ENCODE measurements around the gene UGT3A1.
"Not testable (repeated sequence)": the region's sequence is repeated elsewhere in the genome, so short reads cannot be mapped to it uniquely, and the experiment has no call there.

The UGT3A1 gene

DNA sequence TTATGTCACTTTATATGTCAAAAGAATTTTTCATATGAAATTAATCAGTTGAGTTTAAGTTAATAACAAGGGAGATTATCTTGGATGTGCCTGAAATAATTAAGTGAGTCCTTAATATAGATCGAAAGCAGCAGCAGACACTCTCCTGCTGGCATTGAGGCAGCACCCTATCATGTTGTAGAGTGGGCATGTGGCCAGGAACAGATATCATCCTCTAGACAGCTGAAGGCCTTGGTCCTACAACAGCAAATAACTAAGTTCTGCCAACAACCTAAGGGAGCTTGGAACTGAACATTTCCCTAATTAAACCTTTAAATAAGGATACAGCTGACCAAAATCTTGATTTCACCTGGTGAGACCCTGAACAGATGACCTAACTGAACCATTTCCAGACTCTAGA lies 25.8 kb upstream of the UGT3A1 start:
- H3K27ac Mint-ChIP-seq: no peak overlapping the region
- ATAC-seq (ENCODE audit: low read depth): no peak
- no peak for DNase-seq (ENCODE audit: low spot score in 2 of 2)
- no peaks in the 10 kb centered on the region for H3K27me3 Mint-ChIP-seq
- no peak overlapping the region for H3K4me3 Mint-ChIP-seq
- peaks cover 8% of the 10 kb centered on the region for H3K9me3 Mint-ChIP-seq
- H3K4me1 Mint-ChIP-seq: no peaks in the 10 kb centered on the region
- H3K36me3 Mint-ChIP-seq: no peaks in the 10 kb centered on the region

DNA sequence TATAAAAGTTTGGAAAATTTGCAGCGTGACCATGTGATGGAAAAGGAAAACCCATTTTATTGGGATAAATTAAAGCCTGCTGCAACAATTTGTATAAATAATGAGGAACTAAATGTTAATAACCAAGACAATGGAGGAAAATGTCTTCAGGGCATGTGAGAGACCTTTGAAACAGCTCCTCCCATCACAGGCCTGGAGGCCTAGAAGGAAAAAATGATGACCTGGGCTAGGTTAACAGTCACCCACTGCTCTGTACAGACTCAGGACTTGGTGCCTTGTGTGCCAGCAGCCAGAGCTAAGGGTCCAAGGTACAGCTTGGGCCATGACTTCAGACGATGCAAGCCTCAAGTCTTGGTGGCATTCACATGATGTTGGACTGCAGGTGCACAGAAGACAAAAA lies 22.0 kb upstream of the UGT3A1 start:
- no peaks in the 10 kb centered on the region for H3K36me3 Mint-ChIP-seq
- peaks cover 15% of the 10 kb centered on the region for H3K9me3 Mint-ChIP-seq
- no peak overlapping the region for H3K4me3 Mint-ChIP-seq
- no peak overlapping the region for H3K27ac Mint-ChIP-seq
- ATAC-seq (ENCODE audit: low read depth): no peak
- DNase-seq (ENCODE audit: low spot score in 2 of 2): no peak
- H3K4me1 Mint-ChIP-seq: no peaks in the 10 kb centered on the region
- H3K27me3 Mint-ChIP-seq: no peaks in the 10 kb centered on the region

GRCh38 chr5:36009698-36010097 lies 18.5 kb upstream of the UGT3A1 start:
- Mint-ChIP-seq H3K36me3 (no peaks in the 10 kb centered on the region), H3K9me3 (peaks cover 14% of the 10 kb centered on the region), H3K27me3 (no peaks in the 10 kb centered on the region), H3K27ac (no peak overlapping the region), H3K4me3 (no peak overlapping the region), H3K4me1 (no peaks in the 10 kb centered on the region)
- DNase-seq (ENCODE audit: low spot score in 2 of 2): no peak
- no peak for ATAC-seq (ENCODE audit: low read depth)

GRCh38 chr5:36007366-36007765 lies 16.2 kb upstream of the UGT3A1 start:
- no peaks in the 10 kb centered on the region for H3K36me3 Mint-ChIP-seq
- no peak for ATAC-seq (ENCODE audit: low read depth)
- no peaks in the 10 kb centered on the region for H3K4me1 Mint-ChIP-seq
- H3K27me3 Mint-ChIP-seq: peaks cover 2% of the 10 kb centered on the region
- no peak overlapping the region for H3K4me3 Mint-ChIP-seq
- H3K9me3 Mint-ChIP-seq: peaks cover 10% of the 10 kb centered on the region
- no peak for DNase-seq (ENCODE audit: low spot score in 2 of 2)
- no peak overlapping the region for H3K27ac Mint-ChIP-seq

GRCh38 chr5:36006163-36006562 lies 15.0 kb upstream of the UGT3A1 start:
- H3K4me3 Mint-ChIP-seq: no peak overlapping the region
- no peaks in the 10 kb centered on the region for H3K36me3 Mint-ChIP-seq
- DNase-seq (ENCODE audit: low spot score in 2 of 2) (no peak), ATAC-seq (ENCODE audit: low read depth) (no peak)
- peaks cover 10% of the 10 kb centered on the region for H3K9me3 Mint-ChIP-seq
- no peak overlapping the region for H3K27ac Mint-ChIP-seq
- peaks cover 2% of the 10 kb centered on the region for H3K27me3 Mint-ChIP-seq
- H3K4me1 Mint-ChIP-seq: no peaks in the 10 kb centered on the region

DNA sequence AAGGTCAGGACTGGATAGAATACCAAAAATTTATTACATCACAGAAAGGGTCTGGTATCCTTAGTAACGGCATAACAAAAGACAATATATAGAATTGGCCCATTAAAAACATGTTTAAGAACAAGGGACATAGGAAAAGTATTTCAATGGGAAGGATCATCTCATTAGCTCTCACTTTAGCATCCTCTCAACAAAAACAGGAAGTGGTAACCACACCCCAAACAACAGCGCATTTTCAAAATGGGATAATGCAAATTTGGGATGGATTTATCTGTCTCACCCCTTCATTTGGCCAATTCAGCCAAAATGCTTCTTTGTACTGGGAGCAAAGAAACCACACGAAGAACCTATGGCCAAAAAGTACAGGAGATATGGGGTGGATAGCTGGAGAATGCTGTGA lies 9.8 kb upstream of the UGT3A1 start:
- Mint-ChIP-seq H3K36me3 (no peaks in the 10 kb centered on the region), H3K9me3 (no peaks in the 10 kb centered on the region), H3K27ac (no peak overlapping the region), H3K4me3 (no peak overlapping the region), H3K27me3 (peaks cover 2% of the 10 kb centered on the region), H3K4me1 (no peaks in the 10 kb centered on the region)
- ATAC-seq (ENCODE audit: low read depth): no peak
- no peak for DNase-seq (ENCODE audit: low spot score in 2 of 2)

DNA sequence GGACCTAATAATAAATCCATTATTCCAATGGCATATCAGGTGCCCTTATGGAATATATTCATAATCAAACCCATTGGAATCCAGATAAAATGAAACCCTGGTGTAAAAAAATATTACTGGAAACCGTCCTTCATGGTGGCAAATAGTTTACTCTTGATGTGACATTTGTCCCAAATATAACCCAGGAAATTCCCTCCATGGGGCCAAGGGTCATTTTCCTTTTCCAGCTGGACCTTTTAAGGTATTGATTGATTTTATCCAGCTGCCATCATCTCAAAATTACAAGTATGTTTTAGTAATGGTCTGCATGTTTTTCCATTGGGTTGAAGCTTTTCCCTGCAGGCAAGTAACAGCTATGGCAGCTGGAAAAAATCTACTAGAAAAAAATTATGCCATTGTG lies 8.4 kb upstream of the UGT3A1 start:
- H3K27ac Mint-ChIP-seq: no peak overlapping the region
- DNase-seq (ENCODE audit: low spot score in 2 of 2) (no peak), ATAC-seq (ENCODE audit: low read depth) (no peak)
- no peaks in the 10 kb centered on the region for H3K36me3 Mint-ChIP-seq
- H3K4me3 Mint-ChIP-seq: no peak overlapping the region
- no peaks in the 10 kb centered on the region for H3K9me3 Mint-ChIP-seq
- H3K27me3 Mint-ChIP-seq: peaks cover 2% of the 10 kb centered on the region
- no peaks in the 10 kb centered on the region for H3K4me1 Mint-ChIP-seq

- H3K4me3 Mint-ChIP-seq: no peak overlapping the region
- no peaks in the 10 kb centered on the region for H3K27me3 Mint-ChIP-seq
- ATAC-seq (ENCODE audit: low read depth): no peak
- no peak overlapping the region for H3K27ac Mint-ChIP-seq
- no peak for DNase-seq (ENCODE audit: low spot score in 2 of 2)
- no peaks in the 10 kb centered on the region for H3K36me3 Mint-ChIP-seq
- no peaks in the 10 kb centered on the region for H3K4me1 Mint-ChIP-seq
- H3K9me3 Mint-ChIP-seq: no peaks in the 10 kb centered on the region
Observed at GRCh38 chr5:35996076-35996475, 4.9 kb upstream of the UGT3A1 start.

- ATAC-seq (ENCODE audit: low read depth) (no peak), DNase-seq (ENCODE audit: low spot score in 2 of 2) (no peak)
- H3K9me3 Mint-ChIP-seq: no peaks in the 10 kb centered on the region
- no peaks in the 10 kb centered on the region for H3K4me1 Mint-ChIP-seq
- no peak overlapping the region for H3K27ac Mint-ChIP-seq
- H3K36me3 Mint-ChIP-seq: no peaks in the 10 kb centered on the region
- peaks cover 2% of the 10 kb centered on the region for H3K27me3 Mint-ChIP-seq
- H3K4me3 Mint-ChIP-seq: no peak overlapping the region
Observed at GRCh38 chr5:35990520-35990919, 670 bp downstream of the UGT3A1 start.

DNA sequence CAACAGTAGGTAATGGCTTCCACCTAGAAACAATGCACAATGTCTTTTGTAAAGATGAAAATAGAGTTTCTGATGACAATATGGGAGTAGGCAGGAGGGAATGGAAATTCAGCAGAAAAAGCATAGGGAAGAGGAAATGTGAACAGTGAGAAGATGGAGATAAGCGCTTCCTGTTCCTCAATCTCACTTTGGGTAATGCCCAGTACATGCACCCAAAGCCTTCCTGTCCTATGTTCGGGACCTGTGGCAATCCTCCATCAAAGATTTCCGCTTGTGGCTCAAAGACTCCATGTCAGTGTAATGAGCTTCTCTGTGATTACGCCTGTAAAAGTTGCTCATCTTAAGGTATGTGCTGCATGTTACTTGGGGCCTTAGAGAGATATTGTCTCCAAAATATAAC lies 2.7 kb downstream of the UGT3A1 start:
- H3K9me3 Mint-ChIP-seq: no peaks in the 10 kb centered on the region
- H3K27me3 Mint-ChIP-seq: peaks cover 2% of the 10 kb centered on the region
- ATAC-seq (ENCODE audit: low read depth): no peak
- DNase-seq (ENCODE audit: low spot score in 2 of 2): no peak
- no peaks in the 10 kb centered on the region for H3K4me1 Mint-ChIP-seq
- H3K36me3 Mint-ChIP-seq: no peaks in the 10 kb centered on the region
- H3K27ac Mint-ChIP-seq: no peak overlapping the region
- no peak overlapping the region for H3K4me3 Mint-ChIP-seq

DNA sequence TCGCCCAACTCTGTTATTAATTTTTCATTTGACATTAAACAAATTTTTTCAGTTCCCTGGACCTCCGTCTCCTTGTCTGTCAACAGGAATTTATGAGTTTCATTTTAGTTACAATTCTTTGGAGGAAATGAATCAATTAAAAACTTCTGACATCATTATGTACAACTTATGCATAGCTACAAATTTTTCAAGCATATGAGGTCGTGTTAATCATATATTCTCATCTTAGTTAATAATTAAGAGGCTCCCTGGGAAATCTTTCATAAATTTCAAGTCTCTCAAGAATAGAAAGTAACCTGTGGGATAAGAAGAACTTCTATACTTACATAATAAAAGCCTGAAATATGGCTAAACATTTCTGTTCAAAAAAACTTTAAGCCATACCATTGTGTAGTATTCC lies 3.4 kb downstream of the UGT3A1 start:
- no peak overlapping the region for H3K27ac Mint-ChIP-seq
- peaks cover 2% of the 10 kb centered on the region for H3K27me3 Mint-ChIP-seq
- H3K4me3 Mint-ChIP-seq: no peak overlapping the region
- no peaks in the 10 kb centered on the region for H3K4me1 Mint-ChIP-seq
- no peak for ATAC-seq (ENCODE audit: low read depth)
- H3K36me3 Mint-ChIP-seq: peaks cover 1% of the 10 kb centered on the region
- DNase-seq (ENCODE audit: low spot score in 2 of 2): no peak
- peaks cover 3% of the 10 kb centered on the region for H3K9me3 Mint-ChIP-seq

GRCh38 chr5:35979715-35980114 lies 11.5 kb downstream of the UGT3A1 start:
- no peak for ATAC-seq (ENCODE audit: low read depth)
- no peak overlapping the region for H3K27ac Mint-ChIP-seq

DNA sequence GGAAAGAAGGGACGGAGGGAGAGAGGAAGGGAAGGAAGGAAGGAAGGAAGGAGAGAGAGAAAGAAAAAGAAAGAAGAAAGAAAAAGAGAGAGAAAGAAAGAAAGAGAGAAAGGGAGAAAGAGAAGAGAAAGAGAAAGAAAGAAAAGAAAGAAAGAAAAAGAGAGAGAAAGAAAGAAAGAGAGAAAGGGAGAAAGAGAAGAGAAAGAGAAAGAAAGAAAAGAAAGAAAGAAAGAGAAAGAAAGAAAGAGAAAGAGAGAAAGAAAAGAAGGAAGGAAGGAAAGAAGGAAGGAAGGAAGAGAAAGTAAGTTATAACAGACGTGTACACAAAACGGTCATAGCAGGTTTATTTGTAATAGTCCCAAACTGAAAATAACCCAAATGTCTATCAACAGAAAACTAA lies 14.3 kb downstream of the UGT3A1 start:
- not testable (repeated sequence) for H3K9me3 Mint-ChIP-seq; H3K36me3 Mint-ChIP-seq; H3K27me3 Mint-ChIP-seq; H3K4me3 Mint-ChIP-seq; ATAC-seq (ENCODE audit: low read depth); H3K4me1 Mint-ChIP-seq; H3K27ac Mint-ChIP-seq; DNase-seq (ENCODE audit: low spot score in 2 of 2)

More at GRCh38 chr5:35979715-35980114, 11.5 kb downstream of the UGT3A1 start:
- Mint-ChIP-seq H3K27me3 (no peaks in the 10 kb centered on the region), H3K4me3 (no peak overlapping the region), H3K9me3 (peaks cover 10% of the 10 kb centered on the region), H3K4me1 (no peaks in the 10 kb centered on the region), H3K36me3 (peaks cover 6% of the 10 kb centered on the region)
- DNase-seq (ENCODE audit: low spot score in 2 of 2): no peak

GRCh38 chr5:35974570-35974969 lies 16.6 kb downstream of the UGT3A1 start:
- Mint-ChIP-seq H3K4me1 (no peaks in the 10 kb centered on the region), H3K27me3 (no peaks in the 10 kb centered on the region), H3K4me3 (no peak overlapping the region), H3K9me3 (peaks cover 6% of the 10 kb centered on the region), H3K27ac (no peak overlapping the region), H3K36me3 (peaks cover 4% of the 10 kb centered on the region)
- DNase-seq (ENCODE audit: low spot score in 2 of 2) (no peak), ATAC-seq (ENCODE audit: low read depth) (no peak)

DNA sequence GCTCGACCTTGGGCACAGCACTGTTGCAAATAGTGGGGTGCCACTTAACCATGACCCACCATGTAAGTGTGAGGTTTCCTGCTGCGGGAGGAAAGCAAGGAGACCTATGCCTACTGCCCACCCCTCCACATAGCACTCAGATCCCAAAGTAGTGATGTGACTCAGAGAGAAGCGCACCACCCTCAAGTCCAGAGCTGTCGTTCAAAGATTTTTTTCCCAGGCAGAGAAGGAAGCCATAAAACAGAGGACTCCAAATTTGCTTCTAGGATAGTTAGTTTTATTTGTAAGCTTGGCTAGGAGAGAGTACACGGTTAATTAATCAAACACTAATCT lies 19.3 kb downstream of the UGT3A1 start:
- Mint-ChIP-seq H3K4me3 (no peak overlapping the region), H3K9me3 (peaks cover 5% of the 10 kb centered on the region), H3K27ac (no peak overlapping the region), H3K36me3 (peaks cover 2% of the 10 kb centered on the region), H3K4me1 (no peaks in the 10 kb centered on the region), H3K27me3 (no peaks in the 10 kb centered on the region)
- ATAC-seq (ENCODE audit: low read depth) (no peak), DNase-seq (ENCODE audit: low spot score in 2 of 2) (no peak)

Data from memory B cell (primary cell).